HG03280 (cell line): ENCODE results near the gene PEG3.

Experiments used
- ATAC-seq: cut with Tn5 transposase; IDR thresholded peaks from one replicate; pipeline ENCODE4 v1.9.1; 2021; ENCODE audit warnings: mild to moderate bottlenecking, moderate library complexity; ENCODE audit not compliant: unreplicated experiment

Gene PEG3

GRCh38 chr19:56811480-56811879 lies 29.0 kb downstream of the PEG3 start:
- ATAC-seq = no peak

- ATAC-seq = no peak
Observed at GRCh38 chr19:56810260-56810659, 30.3 kb downstream of the PEG3 start.

- ATAC-seq = no peak
Observed at GRCh38 chr19:56808717-56809392, 31.7 kb downstream of the PEG3 start.

GRCh38 chr19:56806639-56807038 lies 33.9 kb downstream of the PEG3 start:
- no peak for ATAC-seq
